Keratinocyte (primary cell): ENCODE results near the gene ARHGAP24.

Source experiments
- CTCF ChIP-seq, 3 experiments: IDR thresholded peaks in 1 of 3; conservative IDR thresholded peaks in 1 of 3; optimal IDR thresholded peaks in 1 of 3; 2 replicates in 2 of 3; 3 replicates in 1 of 3; pipeline versions ENCODE3 to v1.5.1; 2011; ENCODE audit warnings: low read length in 3 of 3, mild to moderate bottlenecking in 3 of 3, moderate library complexity in 2 of 3, control low read depth in 1 of 3, inconsistent platforms in 1 of 3; ENCODE audit not compliant: insufficient read depth in 2 of 3; ENCODE audit errors: extremely low read depth in 1 of 3
- EZH2 ChIP-seq: IDR thresholded peaks from one replicate; pipeline ENCODE4 v1.6.1; 2012; ENCODE audit warnings: inconsistent platforms, mild to moderate bottlenecking, low read length, moderate library complexity

- TF ChIP-seq EZH2 (no peak), CTCF (optimal IDR thresholded peaks at IDR 0.05 in 1 of 3, IDR thresholded peaks at IDR 0.05 in 1 of 3, conservative IDR thresholded peaks at IDR 0.05 in 1 of 3; ENCODE audit: extremely low read depth in 1 of 3, insufficient read depth in 2 of 3, low read length in 3 of 3) (no peak)
These were observed 557.0 kb downstream of the ARHGAP24 start for GRCh38 chr4:86031927-86032326.
